ENCODE results near the gene NPLOC4.

Gene NPLOC4

DNA sequence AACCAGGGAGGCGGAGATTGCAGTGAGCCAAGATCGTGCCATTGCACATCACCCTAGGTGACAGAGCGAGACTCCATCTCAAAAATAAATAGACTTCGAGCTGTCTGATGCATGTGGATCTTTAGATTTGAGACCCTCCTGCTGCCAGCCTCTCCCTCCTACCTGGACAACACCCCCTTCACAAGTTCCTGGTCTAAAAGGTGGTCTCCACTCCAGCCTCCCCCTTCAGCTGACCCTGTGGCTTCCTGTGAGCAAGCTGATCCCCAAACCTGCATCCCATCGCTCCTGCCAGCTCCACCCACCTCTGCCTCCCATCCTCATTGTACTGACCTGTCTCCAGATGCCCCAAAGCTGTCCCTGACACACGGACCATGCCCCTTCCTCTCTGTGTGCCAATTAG, 57.6 kb downstream of the NPLOC4 start:
- H3K27ac ChIP-seq (ENCODE audit: low read depth, low read length) = no peak overlapping the region
- H3K36me3 ChIP-seq (ENCODE audit: control insufficient read depth in 1 of 2, insufficient read depth in 2 of 2, low read length in 2 of 2) = peaks cover 30 to 86% of the 10 kb centered on the region in 2 donors
- H3K4me1 ChIP-seq (ENCODE audit: control insufficient read depth in 1 of 2, insufficient read depth in 2 of 2, low read length in 2 of 2) = no peaks in the 10 kb centered on the region
- no peaks in the 10 kb centered on the region for H3K27me3 ChIP-seq (ENCODE audit: control insufficient read depth in 1 of 2, insufficient read depth in 2 of 2, low read length in 2 of 2)
- no peak overlapping the region for H3K4me3 ChIP-seq (ENCODE audit: low read depth in 1 of 2, low read length in 2 of 2)
- no peak overlapping the region for H3K9ac ChIP-seq (ENCODE audit: low read depth in 1 of 2, low read length in 2 of 2)
- H3K9me3 ChIP-seq (ENCODE audit: control insufficient read depth in 1 of 2, low read length in 2 of 2) = no peaks in the 10 kb centered on the region

DNA sequence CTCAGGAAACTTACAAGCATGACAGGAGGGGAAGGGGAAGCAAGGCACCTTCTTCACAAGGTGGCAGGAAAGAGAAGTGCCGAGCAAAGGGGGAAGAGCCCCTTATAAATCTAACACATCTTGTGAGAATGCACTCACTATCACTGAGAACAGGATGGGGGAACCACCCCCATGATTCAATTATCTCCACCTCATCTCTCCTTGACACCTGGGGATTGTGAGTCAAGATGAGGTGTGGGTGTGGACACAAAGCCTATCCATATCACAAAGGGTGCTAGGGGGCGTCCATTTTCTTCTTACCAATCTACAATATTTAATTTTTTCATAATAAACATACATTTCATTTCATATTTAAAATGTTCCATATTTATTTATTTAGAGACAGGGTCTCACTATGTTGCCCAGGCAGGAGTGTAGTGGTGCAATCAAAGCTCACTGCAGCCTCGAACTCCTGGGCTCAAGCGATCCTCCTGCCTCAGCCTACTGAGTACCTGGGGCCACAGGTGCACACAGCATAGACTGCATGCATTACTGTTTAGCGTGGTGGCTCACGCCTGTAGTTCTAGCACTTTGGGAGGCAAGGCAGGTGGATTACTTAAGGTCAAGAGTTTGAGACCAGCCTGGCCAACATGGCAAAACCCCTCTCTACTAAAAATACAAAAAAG, 58.2 kb downstream of the NPLOC4 start:
- H3K9ac ChIP-seq (ENCODE audit: low read depth in 1 of 2, low read length in 2 of 2) = no peak overlapping the region
- no peak overlapping the region for H3K4me3 ChIP-seq (ENCODE audit: low read depth in 1 of 2, low read length in 2 of 2)
- H3K27me3 ChIP-seq (ENCODE audit: control insufficient read depth in 1 of 2, insufficient read depth in 2 of 2, low read length in 2 of 2) = no peaks in the 10 kb centered on the region
- no peaks in the 10 kb centered on the region for H3K4me1 ChIP-seq (ENCODE audit: control insufficient read depth in 1 of 2, insufficient read depth in 2 of 2, low read length in 2 of 2)
- no peak overlapping the region for H3K27ac ChIP-seq (ENCODE audit: low read depth, low read length)
- no peaks in the 10 kb centered on the region for H3K9me3 ChIP-seq (ENCODE audit: control insufficient read depth in 1 of 2, low read length in 2 of 2)
- H3K36me3 ChIP-seq (ENCODE audit: control insufficient read depth in 1 of 2, insufficient read depth in 2 of 2, low read length in 2 of 2) = peaks cover 27 to 83% of the 10 kb centered on the region in 2 donors

DNA sequence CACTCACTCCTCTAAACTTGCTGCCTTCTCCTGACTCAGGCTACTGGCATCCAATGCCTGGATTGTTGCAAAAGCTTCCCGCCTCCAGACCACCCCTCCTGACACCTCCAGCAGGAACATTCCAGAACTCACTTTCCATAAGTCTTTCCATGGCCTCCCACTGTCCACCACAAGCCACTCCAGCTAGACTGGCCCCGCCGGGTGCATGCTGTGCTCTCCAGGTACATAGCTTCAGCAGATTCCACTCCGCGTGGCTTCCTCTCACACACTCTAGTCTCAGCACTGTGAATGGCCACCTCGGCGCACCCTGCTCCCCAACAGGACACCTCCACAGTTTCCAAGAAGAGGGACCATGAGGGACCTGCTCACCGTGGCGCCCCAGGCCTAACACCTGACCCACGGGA, 58.9 kb downstream of the NPLOC4 start:
- H3K4me3 ChIP-seq (ENCODE audit: low read depth in 1 of 2, low read length in 2 of 2) = no peak overlapping the region
- no peaks in the 10 kb centered on the region for H3K4me1 ChIP-seq (ENCODE audit: control insufficient read depth in 1 of 2, insufficient read depth in 2 of 2, low read length in 2 of 2)
- H3K27me3 ChIP-seq (ENCODE audit: control insufficient read depth in 1 of 2, insufficient read depth in 2 of 2, low read length in 2 of 2) = no peaks in the 10 kb centered on the region
- no peak overlapping the region for H3K9ac ChIP-seq (ENCODE audit: low read depth in 1 of 2, low read length in 2 of 2)
- H3K36me3 ChIP-seq (ENCODE audit: control insufficient read depth in 1 of 2, insufficient read depth in 2 of 2, low read length in 2 of 2) = peaks cover 20 to 83% of the 10 kb centered on the region in 2 donors
- H3K9me3 ChIP-seq (ENCODE audit: control insufficient read depth in 1 of 2, low read length in 2 of 2) = no peaks in the 10 kb centered on the region
- H3K27ac ChIP-seq (ENCODE audit: low read depth, low read length) = no peak overlapping the region

DNA sequence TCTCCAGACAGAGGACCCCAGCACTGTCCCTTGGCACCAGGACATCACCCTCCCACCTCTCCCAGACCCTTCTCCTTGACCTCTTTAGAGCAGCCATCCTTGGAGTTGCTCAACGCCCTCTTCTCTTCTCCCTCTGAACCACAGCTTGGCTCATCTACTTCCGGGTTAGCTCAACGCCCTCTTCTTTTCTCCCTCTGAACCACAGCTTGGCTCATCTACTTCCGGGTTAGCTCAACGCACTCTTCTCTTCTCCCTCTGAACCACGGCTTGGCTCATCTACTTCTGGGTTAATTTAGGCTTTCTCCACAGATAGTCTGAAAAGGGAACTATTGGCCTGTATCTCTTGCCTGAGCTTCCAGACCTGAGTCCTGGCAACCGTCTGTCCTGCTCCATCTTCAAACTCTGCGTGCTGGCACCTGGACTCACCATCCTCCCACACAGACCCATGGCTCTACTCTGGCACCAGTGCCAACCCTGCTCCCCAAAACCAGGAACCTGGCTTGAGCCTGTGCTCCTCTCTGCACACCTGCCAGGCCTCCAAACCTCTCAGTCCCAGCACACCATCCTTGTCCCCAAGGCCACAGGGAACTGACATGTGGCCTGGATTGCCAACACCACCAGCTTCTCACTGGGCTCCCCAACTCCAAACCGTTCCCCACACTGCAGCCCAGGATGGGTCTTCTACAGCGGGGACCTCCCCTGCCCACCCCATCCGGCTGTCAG, 59.5 kb downstream of the NPLOC4 start:
- H3K36me3 ChIP-seq (ENCODE audit: control insufficient read depth in 1 of 2, insufficient read depth in 2 of 2, low read length in 2 of 2) = peaks cover 19 to 77% of the 10 kb centered on the region in 2 donors

DNA sequence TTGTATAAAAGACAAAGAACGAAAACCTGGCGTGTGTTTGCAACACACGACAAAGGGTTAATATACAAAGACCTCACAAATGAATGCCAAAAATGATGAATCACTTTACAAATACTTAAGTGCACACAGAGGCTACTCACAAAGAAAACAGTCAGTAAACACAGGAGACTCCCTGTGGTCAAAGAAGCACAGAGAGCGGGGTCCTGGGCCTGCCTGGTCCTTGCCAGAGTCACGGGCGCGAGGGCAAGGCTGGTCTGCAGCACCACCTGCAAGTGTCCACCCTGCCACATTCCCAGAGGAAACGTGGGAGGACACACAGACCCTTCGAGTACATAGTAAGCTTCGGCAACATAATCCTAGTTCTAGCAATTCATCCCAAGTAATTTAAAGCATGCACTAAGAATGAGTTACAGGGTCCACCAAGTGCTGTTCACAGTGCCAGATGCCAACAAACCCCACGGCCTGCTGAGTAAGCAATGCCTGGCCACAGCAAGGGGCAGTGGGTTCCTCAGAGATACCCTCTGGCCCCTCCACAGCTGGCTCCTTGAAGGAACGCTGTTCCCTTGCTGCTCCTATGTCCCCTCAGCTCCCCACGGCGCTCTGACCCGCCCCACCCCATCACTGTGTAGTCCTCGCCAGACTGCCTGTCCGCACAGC, 60.2 kb downstream of the NPLOC4 start:
- Histone ChIP-seq H3K36me3 (ENCODE audit: control insufficient read depth in 1 of 2, insufficient read depth in 2 of 2, low read length in 2 of 2) (peaks cover 15 to 72% of the 10 kb centered on the region in 2 donors), H3K27ac (ENCODE audit: low read depth, low read length) (no peak overlapping the region), H3K27me3 (ENCODE audit: control insufficient read depth in 1 of 2, insufficient read depth in 2 of 2, low read length in 2 of 2) (no peaks in the 10 kb centered on the region), H3K4me1 (ENCODE audit: control insufficient read depth in 1 of 2, insufficient read depth in 2 of 2, low read length in 2 of 2) (no peaks in the 10 kb centered on the region), H3K9me3 (ENCODE audit: control insufficient read depth in 1 of 2, low read length in 2 of 2) (no peaks in the 10 kb centered on the region), H3K4me3 (ENCODE audit: low read depth in 1 of 2, low read length in 2 of 2) (no peak overlapping the region), H3K9ac (ENCODE audit: low read depth in 1 of 2, low read length in 2 of 2) (no peak overlapping the region)

More for the DNA sequence above, 59.5 kb downstream of the NPLOC4 start:
- Histone ChIP-seq H3K9me3 (ENCODE audit: control insufficient read depth in 1 of 2, low read length in 2 of 2) (no peaks in the 10 kb centered on the region), H3K27ac (ENCODE audit: low read depth, low read length) (no peak overlapping the region), H3K4me1 (ENCODE audit: control insufficient read depth in 1 of 2, insufficient read depth in 2 of 2, low read length in 2 of 2) (no peaks in the 10 kb centered on the region), H3K9ac (ENCODE audit: low read depth in 1 of 2, low read length in 2 of 2) (no peak overlapping the region), H3K4me3 (ENCODE audit: low read depth in 1 of 2, low read length in 2 of 2) (no peak overlapping the region), H3K27me3 (ENCODE audit: control insufficient read depth in 1 of 2, insufficient read depth in 2 of 2, low read length in 2 of 2) (no peaks in the 10 kb centered on the region)

DNA sequence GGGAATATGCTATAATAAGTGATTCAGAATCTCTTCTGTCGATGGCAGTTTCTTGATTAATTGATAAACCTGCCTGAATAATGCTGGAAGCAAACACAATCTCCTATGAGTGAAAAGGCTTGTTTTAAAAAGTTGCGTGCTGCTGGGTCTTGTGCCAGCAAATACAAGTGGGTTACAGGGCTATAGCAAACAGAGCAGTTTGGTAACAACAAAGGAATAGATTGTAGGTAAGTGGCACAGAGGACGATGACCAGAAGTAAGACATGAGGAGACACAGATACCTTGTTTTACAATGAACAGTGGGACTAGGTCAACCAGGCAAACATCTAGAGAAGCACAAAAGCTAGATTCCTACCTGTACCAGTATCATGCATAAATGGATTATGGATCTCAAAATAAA, 61.1 kb downstream of the NPLOC4 start:
- Histone ChIP-seq H3K9ac (ENCODE audit: low read depth in 1 of 2, low read length in 2 of 2) (no peak overlapping the region), H3K27me3 (ENCODE audit: control insufficient read depth in 1 of 2, insufficient read depth in 2 of 2, low read length in 2 of 2) (no peaks in the 10 kb centered on the region), H3K36me3 (ENCODE audit: control insufficient read depth in 1 of 2, insufficient read depth in 2 of 2, low read length in 2 of 2) (peaks cover 19 to 74% of the 10 kb centered on the region in 2 donors), H3K4me3 (ENCODE audit: low read depth in 1 of 2, low read length in 2 of 2) (no peak overlapping the region), H3K9me3 (ENCODE audit: control insufficient read depth in 1 of 2, low read length in 2 of 2) (no peaks in the 10 kb centered on the region), H3K27ac (ENCODE audit: low read depth, low read length) (no peak overlapping the region), H3K4me1 (ENCODE audit: control insufficient read depth in 1 of 2, insufficient read depth in 2 of 2, low read length in 2 of 2) (no peaks in the 10 kb centered on the region)

DNA sequence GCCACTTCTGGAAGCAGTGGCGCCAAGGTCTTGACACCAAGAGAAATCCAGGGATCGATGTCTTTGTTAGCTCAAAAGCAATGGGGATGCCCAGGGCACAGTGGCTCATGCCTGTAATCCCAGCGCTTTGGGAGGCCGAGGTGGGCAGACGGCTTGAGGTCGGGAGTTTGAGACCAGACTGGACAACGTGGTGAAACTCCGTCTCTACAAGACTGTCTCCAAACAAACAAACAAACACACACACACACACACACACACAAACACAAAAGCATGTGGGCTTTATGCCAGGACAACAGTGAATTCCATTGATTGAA, 62.3 kb downstream of the NPLOC4 start:
- no peaks in the 10 kb centered on the region for H3K9me3 ChIP-seq (ENCODE audit: control insufficient read depth in 1 of 2, low read length in 2 of 2)
- no peak overlapping the region for H3K4me3 ChIP-seq (ENCODE audit: low read depth in 1 of 2, low read length in 2 of 2)
- no peaks in the 10 kb centered on the region for H3K4me1 ChIP-seq (ENCODE audit: control insufficient read depth in 1 of 2, insufficient read depth in 2 of 2, low read length in 2 of 2)
- H3K36me3 ChIP-seq (ENCODE audit: control insufficient read depth in 1 of 2, insufficient read depth in 2 of 2, low read length in 2 of 2) = peaks cover 31 to 76% of the 10 kb centered on the region in 2 donors
- no peaks in the 10 kb centered on the region for H3K27me3 ChIP-seq (ENCODE audit: control insufficient read depth in 1 of 2, insufficient read depth in 2 of 2, low read length in 2 of 2)
- H3K27ac ChIP-seq (ENCODE audit: low read depth, low read length) = no peak overlapping the region
- H3K9ac ChIP-seq (ENCODE audit: low read depth in 1 of 2, low read length in 2 of 2) = no peak overlapping the region

DNA sequence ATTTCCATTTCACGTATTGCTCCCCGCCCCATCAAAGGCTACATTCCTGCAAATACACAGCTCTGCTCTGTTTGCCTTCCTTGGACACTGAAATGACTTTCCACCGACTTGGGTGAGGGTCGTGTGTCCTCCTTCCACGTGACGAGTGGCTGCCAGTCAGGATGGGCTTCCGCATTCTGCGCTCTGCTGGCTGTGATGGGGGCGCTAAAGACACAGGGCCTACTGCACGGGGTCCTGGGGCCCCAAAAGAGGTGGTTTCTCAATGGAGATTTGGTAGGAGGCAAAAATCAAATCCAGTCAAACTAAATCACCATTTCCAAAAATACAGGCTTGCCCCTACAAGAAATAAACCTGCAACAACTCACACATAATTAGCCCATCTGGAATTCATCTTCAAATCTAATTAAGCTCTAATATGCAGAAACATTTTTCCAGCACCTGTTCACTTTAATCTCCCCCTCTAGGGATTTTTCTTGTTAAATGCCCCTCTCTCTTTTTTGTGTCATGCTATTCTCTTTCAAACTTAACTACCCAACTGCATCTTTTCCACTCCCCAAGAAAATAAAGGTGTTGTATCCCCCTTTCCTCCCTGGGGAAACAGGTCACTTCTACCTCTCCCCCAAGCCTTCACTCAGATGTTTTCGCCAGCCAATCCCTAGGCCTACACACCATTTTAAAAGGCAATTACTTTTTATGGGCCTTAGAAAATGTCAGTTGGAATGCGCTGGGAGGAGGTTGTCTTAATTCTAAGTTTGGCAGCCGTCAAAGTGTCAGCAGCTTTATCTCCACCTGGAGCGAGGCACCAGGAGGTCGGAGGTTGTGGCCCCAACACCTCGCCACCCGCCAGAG, 62.9 kb downstream of the NPLOC4 start:
- H3K4me1 ChIP-seq (ENCODE audit: control insufficient read depth in 1 of 2, insufficient read depth in 2 of 2, low read length in 2 of 2) = no peaks in the 10 kb centered on the region
- no peak overlapping the region for H3K27ac ChIP-seq (ENCODE audit: low read depth, low read length)
- peaks cover 37 to 76% of the 10 kb centered on the region in 2 donors for H3K36me3 ChIP-seq (ENCODE audit: control insufficient read depth in 1 of 2, insufficient read depth in 2 of 2, low read length in 2 of 2)

DNA sequence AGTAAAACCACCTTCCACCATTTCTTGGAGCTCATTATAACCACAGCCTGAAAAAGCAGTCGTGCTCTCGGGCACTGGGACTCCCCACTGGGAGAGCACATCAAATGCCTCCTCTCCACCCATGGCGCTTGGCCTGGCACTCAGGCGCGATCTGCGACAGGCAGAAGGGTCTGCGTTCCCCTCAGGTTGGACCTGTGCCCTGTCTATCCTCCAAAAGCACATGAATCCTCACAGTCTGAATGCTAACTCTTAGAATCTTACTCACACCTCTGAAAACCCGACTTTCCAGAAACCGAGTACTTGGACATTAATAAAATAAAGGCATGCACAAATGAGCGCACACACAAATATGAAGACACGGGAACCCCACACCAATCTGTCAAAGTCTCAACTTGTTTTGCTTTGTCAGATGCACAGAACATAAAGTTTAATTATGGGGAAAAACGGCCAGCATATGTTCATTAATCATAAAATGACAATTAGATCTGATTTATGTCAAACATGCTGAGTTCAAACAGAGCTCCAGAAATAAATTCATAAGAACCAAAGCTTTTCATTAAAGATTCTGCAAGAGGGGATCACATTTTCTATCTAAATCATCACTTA, 64.2 kb downstream of the NPLOC4 start:
- no peak overlapping the region for H3K27ac ChIP-seq (ENCODE audit: low read depth, low read length)
- H3K4me3 ChIP-seq (ENCODE audit: low read depth in 1 of 2, low read length in 2 of 2) = no peak overlapping the region
- no peaks in the 10 kb centered on the region for H3K9me3 ChIP-seq (ENCODE audit: control insufficient read depth in 1 of 2, low read length in 2 of 2)
- H3K9ac ChIP-seq (ENCODE audit: low read depth in 1 of 2, low read length in 2 of 2) = no peak overlapping the region
- H3K4me1 ChIP-seq (ENCODE audit: control insufficient read depth in 1 of 2, insufficient read depth in 2 of 2, low read length in 2 of 2) = peaks cover 0 to 7% of the 10 kb centered on the region in 2 donors
- H3K36me3 ChIP-seq (ENCODE audit: control insufficient read depth in 1 of 2, insufficient read depth in 2 of 2, low read length in 2 of 2) = peaks cover 47 to 73% of the 10 kb centered on the region in 2 donors
- H3K27me3 ChIP-seq (ENCODE audit: control insufficient read depth in 1 of 2, insufficient read depth in 2 of 2, low read length in 2 of 2) = no peaks in the 10 kb centered on the region

More for the DNA sequence above, 62.9 kb downstream of the NPLOC4 start:
- Histone ChIP-seq H3K27me3 (ENCODE audit: control insufficient read depth in 1 of 2, insufficient read depth in 2 of 2, low read length in 2 of 2) (no peaks in the 10 kb centered on the region), H3K9ac (ENCODE audit: low read depth in 1 of 2, low read length in 2 of 2) (no peak overlapping the region), H3K4me3 (ENCODE audit: low read depth in 1 of 2, low read length in 2 of 2) (no peak overlapping the region), H3K9me3 (ENCODE audit: control insufficient read depth in 1 of 2, low read length in 2 of 2) (no peaks in the 10 kb centered on the region)
